Stimulated activated naive CD4-positive, alpha-beta T cell treated with Interleukin-2 at 50 U/mL for 16 hours (primary cell): ENCODE data around the gene UVSSA.
"Not testable (repeated sequence)": the region's sequence is repeated elsewhere in the genome, so short reads cannot be mapped to it uniquely, and the experiment has no call there.

Experiments used
- DNase-seq: peaks from one replicate; lab custom pipeline; 2025; lab: John Stamatoyannopoulos, UW

The UVSSA gene

DNA sequence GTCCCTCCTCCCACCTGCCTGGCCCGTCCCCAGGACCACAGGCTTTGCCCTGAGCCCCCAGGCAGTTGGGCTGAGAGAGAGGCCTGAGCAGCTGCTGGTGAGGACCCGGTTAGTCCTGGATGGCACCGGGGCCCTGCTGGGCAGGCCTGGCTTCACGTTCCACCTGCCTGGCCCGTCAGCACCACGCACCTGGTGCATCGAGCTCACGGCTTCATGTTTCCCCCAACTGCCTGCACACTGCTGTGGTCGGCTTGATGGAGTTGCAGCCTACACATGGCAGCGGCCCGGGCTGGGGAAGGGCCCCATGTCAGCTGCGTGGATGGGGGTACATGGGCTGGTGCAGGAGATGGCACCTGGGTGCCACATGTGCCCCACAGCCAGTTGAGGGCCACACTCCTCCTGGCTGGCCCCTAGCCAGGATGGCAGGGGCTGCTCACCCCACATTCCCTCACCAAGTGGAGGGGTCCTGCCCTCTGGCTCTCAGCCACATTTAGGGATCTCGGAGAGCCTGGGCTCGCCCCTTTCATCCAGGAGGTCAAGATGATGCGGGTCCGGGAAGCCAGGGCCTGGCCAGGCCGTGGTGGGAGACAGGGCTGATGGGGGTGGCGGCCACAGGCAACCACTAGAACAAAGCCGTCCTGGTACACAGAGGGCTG is 30.7 kb downstream of the UVSSA start:
- no peak for DNase-seq

DNA sequence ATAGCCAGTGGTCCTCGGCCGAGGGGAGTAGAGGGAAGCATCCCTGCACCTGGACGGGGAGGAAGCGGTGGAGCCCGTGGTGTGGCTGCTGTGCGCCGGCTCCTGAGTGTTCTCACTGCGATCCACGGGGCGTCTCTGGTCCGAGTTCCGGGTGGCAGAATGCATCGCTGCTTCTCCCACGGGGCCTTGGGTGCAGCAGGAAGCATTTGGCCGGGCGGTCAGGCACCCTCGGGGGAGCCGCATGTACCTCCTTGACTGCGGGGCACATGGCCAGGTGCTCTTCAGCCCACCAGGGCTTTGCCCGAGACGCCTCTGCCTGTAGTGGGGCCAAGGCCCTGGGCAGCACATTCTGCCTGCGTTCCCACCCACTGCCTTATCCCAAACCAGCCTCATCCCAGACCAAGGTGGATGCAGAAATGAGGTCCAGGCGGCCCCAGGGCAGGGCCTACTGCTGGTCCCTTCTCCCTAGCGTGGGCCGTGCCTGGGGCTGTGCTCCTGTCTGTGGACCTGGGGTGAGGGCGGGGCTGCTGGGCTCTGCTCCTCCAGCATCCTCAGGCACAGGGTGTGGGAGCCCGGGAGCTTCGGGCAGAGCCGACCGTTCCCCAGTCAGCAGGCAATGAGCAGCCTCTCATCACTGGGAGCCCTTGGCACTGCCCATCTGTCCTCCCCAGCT is 31.7 kb downstream of the UVSSA start:
- DNase-seq, result no peak

DNA sequence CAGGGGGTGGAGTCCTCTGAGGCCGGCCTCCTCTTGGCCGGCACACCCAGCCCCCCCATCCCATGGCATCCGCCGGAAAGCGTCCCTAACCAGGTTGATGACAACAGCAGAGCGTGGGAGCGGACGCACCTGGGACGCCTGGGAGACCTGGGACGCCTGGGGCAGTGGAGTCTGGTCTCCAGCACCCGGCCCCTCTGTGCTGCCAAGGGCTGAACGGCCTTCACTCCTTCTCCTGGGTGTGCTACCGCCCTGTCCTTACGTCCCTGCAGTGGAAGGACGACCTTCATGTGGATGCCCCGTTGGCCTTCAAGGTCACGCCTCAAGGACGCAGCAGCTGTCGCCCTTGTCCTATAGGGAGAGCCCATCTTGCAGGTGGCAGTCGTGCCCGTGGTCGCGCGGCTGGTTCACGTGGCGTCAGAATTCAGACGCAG is 32.4 kb downstream of the UVSSA start:
- no peak for DNase-seq

DNA sequence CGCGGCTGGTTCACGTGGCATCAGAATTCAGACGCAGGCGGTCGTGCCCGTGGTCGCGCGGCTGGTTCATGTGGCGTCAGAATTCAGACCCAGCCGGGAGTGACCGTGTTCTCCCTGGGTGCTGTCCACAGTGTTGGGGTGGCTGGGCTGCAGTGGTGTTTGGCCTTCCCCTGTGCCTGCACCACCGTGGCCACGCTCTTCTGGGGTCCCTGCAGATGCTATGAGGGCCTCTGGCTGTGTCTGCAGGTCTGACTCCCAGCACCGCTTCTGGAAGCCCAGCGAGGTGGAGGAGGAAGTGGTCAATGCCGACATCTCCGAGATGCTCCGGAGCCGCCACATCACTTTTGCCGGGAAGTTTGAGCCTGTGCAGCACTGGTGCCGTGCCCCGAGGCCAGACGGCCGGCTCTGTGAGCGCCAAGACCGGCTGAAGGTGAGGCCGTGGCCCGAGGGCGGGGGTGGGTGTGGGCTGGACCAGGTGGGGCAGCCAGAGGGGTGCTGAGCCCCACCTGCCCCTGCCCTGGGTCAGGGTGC is 32.9 kb downstream of the UVSSA start:
- DNase-seq, result no peak

DNA sequence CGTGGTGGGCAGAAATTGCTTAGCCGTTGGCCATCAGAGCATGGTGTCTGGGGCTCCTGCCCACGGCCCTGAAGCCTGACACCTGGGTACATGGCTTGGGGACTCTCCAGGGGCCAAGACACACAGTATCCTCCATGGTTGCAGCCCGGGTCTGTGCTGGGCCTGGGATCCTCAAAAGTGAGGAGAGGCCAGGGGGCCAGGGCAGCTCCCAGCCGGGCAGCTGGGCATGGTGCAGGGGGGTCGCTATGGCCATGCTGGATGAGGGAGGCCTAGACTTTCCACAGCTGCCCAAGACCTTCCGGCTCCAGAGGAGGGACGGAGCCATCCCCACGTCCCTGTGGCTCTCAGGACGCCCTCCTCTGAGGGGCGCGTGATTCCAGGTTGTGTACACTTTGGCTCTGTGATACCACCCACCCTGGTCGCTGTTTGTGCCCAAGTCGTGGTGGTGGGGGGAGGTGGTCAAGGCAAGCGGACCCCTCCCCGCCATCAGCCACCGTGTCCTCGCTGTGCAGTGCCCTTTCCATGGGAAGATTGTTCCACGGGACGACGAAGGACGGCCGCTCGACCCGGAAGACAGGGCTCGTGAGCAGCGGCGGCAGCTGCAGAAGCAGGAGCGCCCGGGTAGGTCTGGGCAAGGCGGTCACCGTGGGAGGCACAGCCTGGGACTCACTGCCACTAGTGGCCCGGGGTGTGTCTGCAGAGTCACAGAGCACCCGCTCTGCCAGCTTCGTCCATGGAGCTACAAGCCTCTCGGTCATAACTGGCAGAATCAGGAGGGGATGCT is 33.6 kb downstream of the UVSSA start:
- no peak for DNase-seq

DNA sequence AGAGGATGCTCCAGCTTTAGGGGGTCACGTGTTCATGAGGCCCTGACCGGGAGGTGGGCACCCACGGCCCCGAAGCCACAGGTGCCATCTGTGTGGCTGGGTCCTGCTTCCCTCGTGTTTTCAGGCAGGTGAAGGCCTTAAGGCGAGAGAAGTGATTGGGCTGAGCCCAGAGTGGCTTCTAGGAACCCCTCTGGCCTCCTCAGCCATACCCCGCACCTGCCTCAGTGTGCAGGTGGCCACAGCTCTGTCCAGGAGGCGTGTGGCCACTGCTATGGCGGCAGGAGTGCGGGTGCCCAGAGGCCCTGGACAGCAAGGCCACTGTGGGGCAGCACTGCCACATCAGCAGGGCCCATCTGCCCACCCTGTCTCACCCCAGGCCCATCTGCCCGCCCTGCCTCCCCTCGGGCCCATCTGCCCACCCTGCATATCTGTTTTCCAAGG is 34.2 kb downstream of the UVSSA start:
- no peak for DNase-seq

DNA sequence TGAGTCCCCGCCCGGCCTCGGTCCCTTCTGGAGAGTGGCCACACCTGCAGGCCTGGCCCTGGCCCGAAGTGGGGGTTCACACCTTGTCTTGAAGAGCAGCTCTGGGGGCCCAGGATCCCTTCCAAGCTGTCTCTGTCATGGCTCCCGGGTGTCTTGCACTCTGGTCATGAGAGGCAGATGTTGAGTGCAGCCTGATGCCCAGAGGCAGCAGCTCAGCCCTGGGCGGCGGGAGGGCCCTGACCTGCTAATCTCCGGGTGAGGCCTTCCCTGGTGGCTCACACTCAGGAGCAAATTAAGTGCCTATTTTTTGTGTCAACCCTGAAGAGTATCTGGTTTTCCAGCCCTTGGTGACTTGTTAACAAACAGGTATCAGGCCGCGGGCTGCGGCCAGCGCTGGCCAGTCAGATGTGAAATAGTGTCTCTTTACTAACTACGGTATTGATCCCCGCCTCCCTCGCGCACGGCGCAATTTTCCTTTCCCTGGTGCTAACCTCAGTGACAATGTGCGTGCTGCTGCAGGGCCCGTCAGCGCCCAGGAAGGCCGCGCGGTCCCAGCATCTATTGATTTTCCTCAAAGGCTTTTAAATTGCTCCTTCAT is 35.0 kb downstream of the UVSSA start:
- DNase-seq, result no peak

DNA sequence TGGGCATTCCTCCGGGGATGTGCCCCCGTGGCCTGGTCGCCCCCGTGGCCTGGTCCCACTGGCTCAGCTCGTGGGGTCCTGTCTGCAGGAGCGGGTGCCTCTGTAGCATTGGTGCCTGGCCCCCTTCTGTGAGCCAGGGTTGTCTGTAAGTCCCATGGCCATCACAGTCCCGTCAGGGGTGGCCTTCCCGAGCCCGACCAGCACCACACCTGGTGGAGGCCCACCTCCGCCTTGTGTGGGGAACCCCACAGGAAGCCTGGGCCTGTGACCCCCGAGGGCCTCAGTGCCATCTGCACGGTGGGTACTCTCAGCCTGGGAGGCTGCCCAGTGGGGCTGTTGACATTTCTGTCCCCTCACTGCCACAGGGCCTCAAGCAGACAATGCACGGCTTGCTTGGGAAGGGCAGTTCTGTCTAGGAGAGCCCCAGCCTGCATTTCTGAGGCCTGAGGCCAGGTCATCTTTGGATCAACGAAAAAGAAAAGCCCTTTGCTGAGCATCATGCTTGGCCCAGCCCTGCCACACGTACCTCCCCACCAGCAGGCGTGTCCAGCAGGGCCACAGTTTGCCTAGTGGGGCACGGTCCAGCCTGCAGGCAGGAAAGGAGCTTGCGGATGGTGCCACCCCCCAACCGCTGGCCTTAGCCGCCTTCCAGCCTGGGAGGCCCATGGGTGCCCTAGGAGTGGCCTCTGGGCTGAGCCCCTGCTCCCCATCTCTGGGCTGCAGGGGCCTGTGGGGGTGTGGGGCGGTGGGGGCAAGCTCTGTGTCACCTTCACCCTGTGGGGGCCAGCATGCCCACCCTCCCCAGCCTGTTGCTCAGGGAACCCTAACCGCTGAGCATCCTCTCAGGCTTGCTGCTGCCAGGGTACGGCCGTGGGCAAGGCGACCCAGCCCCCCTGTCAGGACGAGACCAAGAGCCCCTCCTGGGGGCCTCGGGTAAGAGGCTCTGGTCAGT is 36.0 kb downstream of the UVSSA start:
- DNase-seq, result no peak

DNA sequence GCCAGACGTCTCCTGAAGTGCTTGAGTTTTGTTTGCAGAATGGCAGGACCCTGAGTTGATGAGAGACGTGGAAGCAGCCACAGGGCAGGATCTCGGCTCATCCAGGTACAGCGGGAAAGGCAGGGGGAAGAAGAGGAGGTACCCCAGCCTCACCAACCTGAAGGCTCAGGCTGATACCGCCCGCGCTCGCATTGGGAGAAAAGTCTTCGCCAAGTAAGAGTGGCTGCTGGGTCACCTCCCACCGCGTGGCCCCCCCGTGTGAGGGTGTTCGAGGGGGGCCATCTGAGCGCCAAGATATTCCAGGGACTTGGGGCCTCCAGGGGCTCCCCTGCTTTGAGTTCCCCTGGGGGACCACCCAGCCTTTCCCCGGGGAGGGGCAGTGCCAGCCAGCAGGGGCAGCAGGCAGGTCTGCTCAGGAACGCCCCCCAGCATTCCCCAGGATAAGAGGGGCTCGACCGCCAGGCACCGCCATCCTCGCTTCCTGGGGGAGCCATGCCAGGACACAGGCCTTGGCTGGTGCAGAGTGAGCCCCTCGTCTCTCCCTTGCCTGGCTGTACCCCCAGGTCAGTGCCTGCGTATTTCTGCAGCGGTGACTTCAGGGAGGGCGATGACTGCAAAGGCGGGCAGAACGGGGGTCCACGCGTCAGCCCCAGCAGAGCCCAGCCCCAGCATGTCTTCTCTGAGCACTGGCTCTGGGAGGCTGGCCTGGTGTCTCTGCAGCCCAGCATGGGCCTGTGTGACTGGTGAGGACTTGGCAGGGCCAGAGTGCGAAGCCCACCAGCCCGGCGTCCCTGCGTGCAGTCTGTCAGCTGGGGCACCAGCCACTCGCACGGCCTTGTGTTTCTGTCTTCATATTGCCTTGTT is 37.0 kb downstream of the UVSSA start:
- no peak for DNase-seq

DNA sequence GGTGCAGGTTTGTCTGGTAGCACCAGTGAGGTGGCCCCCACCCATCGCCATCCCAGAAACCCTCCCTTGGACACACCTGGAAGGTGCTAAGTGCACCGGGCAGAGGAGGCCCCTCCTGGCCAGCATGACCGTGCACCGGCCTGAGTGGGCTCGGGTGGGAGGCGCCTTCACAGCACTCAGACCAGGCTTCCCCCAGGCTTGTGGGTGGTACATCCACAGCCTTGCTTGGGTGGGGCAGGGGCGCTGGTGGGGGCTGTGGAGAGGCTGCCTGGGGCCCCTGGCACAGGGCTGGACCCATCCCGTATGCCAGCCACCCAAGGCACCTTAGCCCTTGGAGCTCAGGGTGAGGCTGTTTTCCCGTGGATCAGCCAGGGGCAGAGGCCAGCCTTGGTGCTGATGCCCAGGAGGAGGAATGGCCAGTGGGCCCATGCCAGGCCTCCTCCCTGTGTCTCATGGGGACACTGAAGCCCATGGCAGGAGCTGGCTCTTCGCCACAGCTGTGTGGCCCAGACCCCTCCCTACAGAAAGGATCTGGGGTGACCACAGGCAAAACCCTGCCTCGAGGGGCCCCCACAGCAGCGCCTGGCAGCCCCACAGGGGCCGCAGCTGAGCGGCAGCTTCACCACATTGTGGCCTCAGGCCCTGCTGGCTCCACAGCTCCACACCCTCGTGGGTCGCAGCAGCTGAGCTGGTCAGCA is 37.8 kb downstream of the UVSSA start:
- DNase-seq, result no peak

DNA sequence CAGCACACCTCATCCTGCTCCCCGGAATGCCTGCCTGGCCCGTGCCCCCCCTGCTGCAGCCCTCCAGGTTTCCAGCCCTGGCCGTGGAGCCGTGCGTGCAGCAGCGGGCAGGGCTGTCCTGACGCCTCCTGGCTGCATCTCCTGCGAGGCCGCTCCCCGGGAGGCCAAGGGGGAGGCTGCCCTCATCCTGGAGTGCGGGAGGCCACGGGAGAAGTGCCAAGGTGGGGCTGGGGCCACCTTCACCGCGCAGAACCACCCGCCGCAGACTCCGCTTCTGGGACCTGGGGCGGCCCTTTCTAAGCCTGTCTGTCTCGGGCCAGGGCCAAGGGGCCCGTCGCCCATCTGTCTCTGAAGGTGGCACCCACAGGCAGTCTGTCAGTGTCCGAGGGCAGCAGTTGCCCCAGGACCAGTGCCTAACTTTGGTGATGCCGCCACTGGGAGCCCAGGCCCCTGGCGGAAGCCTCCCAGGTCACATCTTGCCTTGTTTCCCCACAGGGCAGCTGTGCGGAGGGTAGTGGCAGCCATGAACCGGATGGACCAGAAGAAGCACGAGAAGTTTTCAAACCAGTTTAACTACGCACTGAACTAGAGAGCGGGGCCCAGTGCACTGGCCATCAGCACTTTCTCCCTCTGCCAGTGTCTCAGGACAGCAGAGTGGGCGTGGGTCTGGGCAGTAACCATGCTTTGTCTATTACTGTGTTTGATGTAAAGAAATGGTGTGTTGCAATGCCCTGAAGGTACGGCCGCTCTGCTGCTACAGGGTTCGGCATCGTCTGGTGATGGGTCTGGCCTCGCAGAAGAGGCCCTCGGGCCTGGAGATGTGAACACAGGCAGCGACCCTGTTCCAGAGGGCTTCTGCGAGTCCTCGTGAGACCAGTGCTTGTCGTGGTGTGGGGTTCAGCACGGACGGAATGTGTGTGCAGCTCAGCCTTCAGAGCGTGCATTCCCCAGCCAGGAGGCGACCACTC is 38.6 kb downstream of the UVSSA start:
- DNase-seq, result no peak

DNA sequence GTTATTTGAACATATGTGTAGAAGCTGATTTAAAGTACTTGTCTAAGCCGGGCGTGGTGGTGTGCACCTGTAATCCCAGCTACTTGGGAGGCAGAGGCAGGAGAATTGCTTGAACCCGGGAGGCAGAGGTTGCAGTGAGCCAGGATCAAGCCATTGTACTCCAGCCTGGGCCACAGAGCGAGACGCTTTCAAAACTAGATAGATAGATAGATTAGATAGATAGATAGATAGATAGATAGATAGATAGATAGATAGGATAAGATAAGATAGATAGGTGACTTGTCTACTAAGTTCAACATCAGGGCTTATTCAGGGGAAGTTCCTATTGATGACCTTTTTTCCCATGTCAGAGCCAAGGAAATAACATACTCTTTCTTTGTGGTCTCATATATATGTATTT is 46.4 kb downstream of the UVSSA start:
- DNase-seq, result not testable (repeated sequence)

DNA sequence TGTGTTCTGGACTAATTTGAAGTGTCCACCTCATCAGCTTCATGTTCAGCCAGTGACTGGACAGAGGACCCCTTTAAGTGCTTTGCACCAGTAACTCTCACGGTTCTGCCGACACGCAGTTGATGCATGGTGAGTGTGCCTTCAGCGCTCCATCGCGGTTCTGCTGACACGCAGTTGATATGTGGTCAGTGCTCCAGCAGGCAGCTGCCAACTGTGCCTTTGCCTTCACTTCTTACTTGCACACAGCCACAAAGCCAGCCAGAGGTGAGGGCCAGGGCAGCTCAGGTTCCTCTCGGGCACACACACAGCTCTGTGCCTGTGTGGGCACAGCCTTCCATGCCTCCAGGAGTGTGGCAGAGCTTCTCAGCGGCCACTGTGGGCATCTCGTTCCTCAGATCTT is 46.9 kb downstream of the UVSSA start:
- DNase-seq, result no peak

DNA sequence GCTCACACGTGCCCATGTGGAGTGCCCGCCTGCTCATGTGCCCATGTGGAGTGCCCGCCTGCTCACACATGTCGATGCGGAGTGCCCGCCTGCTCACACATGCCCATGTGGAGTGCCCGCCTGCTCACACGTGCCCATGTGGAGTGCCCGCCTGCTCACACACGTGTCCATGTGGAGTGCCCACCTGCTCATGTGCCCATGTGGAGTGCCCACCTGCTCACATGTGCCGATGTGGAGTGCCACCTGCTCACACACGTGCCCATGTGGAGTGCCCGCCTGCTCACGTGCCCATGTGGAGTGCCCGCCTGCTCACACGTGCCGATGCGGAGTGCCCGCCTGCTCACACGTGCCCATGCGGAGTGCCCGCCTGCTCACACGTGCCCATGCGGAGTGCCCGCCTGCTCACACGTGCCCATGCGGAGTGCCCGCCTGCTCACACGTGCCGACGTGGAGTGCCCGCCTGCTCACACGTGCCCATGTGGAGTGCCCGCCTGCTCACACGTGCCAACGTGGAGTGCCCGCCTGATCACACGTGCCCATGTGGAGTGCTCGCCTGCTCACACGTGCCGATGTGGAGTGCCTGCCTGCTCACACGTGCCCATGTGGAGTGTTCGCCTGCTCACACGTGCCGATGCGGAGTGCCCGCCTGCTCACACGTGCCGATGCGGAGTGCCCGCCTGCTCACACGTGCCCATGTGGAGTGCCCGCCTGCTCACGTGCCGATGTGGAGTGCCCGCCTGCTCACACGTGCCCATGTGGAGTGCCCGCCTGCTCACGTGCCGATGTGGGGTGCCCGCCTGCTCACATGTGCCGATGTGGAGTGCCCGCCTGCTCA is 47.8 kb downstream of the UVSSA start:
- not testable (repeated sequence) for DNase-seq

DNA sequence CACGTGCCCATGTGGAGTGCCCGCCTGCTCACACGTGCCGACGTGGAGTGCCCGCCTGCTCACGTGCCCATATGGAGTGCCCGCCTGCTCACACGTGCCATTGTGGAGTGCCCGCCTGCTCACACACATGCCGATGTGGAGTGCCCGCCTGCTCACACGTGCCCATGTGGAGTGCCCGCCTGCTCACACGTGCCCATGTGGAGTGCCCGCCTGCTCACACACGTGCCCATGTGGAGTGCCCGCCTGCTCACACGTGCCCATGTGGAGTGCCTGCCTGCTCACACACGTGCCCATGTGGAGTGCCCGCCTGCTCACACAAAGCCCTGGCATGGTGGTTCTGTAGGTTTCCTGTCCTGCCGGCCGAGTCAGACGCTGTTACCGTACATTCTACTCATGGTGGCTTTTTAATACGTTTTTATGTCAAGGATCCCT is 48.4 kb downstream of the UVSSA start:
- DNase-seq, result not testable (repeated sequence)

DNA sequence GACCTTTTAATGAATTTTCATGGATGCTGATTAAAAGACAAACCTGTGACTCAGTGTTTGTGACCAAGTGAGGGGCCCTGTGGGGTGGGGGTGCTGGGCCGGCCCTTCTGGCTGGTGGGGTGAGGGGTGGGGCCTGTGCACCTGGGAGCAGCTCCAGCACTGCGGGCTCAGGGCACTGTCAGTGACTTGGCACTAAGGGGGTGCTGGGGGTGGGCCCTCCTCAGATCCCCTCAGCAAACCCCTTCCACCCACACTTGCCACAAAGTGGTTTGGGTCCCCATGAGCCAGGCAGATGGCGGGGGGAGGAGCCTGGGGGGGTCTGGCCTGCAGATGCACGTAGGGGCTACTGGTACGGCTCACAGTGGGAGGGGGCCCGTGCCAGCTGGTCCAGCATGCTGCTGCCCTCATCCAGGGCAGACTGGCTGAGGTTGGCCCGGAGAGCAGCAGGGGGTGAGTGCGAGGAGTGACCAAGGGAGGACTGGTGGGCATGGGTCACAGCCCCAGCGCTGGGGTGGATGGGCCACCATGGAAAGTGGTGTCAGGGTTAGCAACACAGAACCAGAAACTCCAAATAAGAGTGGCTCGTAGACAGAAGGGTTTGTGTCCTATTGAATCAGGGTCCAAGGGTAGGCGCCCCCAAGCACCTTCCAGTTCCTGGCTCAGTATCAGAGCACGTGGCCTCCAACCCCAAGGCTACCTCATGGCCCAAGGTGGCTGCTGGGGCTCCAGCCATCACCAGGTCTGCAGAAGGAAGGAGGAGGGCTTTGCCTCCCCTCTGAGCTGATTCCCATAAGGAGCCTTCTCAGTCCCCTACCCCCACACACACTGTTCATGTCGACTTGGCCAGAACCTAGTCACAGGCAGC is 49.2 kb downstream of the UVSSA start:
- DNase-seq, result no peak
